Measurements from ENCODE around the gene CHGA. TPM values are rescaled to one million over a fixed set of nuclear protein-coding genes. Genes with fewer than 3 reads are reported as not detected.

CHGA gene
- polyA plus RNA-seq, 3 donors, result not detected

- no peak overlapping the region for H2AFZ ChIP-seq (ENCODE audit: insufficient read depth, low read depth, low read length, poor library complexity, severe bottlenecking)
- H4K20me1 ChIP-seq (ENCODE audit: insufficient read depth, low read length), result peaks cover 99% of the 10 kb centered on the region
- H3K4me1 Mint-ChIP-seq, result peaks cover 10% of the 10 kb centered on the region
- peak overlapping the region in 1 of 2 donors; percentile 61 for H3K27ac ChIP-seq (ENCODE audit: low read depth in 1 of 2, low read length in 2 of 2)
- H3K4me3 Mint-ChIP-seq, result no peak overlapping the region
- WGBS (ENCODE audit: insufficient coverage), result no CpG with 5 or more reads among the region's 1 CpG
- peaks cover 0 to 2% of the 10 kb centered on the region in 2 donors for H3K4me1 ChIP-seq (ENCODE audit: control insufficient read depth in 1 of 2, insufficient read depth in 2 of 2, low read length in 2 of 2)
- peaks cover 75% of the 10 kb centered on the region for H3K79me2 ChIP-seq (ENCODE audit: insufficient read depth, low read length)
- peaks cover 0 to 1% (median 1%) of the 10 kb centered on the region in 3 donors for H3K27me3 Mint-ChIP-seq (ENCODE audit: low read depth in 3 of 3)
- H3K4me3 ChIP-seq (replicated peaks in 1 of 3; ENCODE audit: low read depth in 2 of 3, low read length in 3 of 3), result no peak overlapping the region
- peak overlapping the region in 3 of 7 donors; percentile 1 to 55 (median 34) for H3K27ac Mint-ChIP-seq
- peaks cover 0 to 6% (median 3%) of the 10 kb centered on the region in 7 donors for H3K9me3 Mint-ChIP-seq
- peaks cover 30 to 39% of the 10 kb centered on the region in 2 donors for H3K36me3 ChIP-seq (replicated peaks in 1 of 2; ENCODE audit: control insufficient read depth in 1 of 2, insufficient read depth in 2 of 2, low read length in 2 of 2)
- DNase-seq, result no peak
- intact Hi-C loops (cut with micrococcal nuclease), result no loop called here
- TF ChIP-seq, protein P1, sequence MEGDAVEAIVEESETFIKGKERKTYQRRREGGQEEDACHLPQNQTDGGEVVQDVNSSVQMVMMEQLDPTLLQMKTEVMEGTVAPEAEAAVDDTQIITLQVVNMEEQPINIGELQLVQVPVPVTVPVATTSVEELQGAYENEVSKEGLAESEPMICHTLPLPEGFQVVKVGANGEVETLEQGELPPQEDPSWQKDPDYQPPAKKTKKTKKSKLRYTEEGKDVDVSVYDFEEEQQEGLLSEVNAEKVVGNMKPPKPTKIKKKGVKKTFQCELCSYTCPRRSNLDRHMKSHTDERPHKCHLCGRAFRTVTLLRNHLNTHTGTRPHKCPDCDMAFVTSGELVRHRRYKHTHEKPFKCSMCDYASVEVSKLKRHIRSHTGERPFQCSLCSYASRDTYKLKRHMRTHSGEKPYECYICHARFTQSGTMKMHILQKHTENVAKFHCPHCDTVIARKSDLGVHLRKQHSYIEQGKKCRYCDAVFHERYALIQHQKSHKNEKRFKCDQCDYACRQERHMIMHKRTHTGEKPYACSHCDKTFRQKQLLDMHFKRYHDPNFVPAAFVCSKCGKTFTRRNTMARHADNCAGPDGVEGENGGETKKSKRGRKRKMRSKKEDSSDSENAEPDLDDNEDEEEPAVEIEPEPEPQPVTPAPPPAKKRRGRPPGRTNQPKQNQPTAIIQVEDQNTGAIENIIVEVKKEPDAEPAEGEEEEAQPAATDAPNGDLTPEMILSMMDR (IDR thresholded peaks at IDR 0.05), result no peak
- H3K9me3 ChIP-seq (replicated peaks in 1 of 2; ENCODE audit: control insufficient read depth in 1 of 2, insufficient read depth in 1 of 2, low read length in 2 of 2), result no peaks in the 10 kb centered on the region
- no peaks in the 10 kb centered on the region for H3K27me3 ChIP-seq (ENCODE audit: control insufficient read depth in 2 of 2, insufficient read depth in 2 of 2, low read length in 2 of 2)
- no peak overlapping the region for H3K4me2 ChIP-seq (replicated peaks; ENCODE audit: extremely low read depth, low read length, poor library complexity, severe bottlenecking)
- H3K36me3 Mint-ChIP-seq, result peaks cover 40 to 59% of the 10 kb centered on the region in 2 donors
- H3K9ac ChIP-seq (ENCODE audit: insufficient read depth, low read length, poor library complexity, severe bottlenecking), result no peak overlapping the region
Measured at GRCh38 chr14:92965281-92965680, 42.3 kb downstream of the CHGA start.

DNA sequence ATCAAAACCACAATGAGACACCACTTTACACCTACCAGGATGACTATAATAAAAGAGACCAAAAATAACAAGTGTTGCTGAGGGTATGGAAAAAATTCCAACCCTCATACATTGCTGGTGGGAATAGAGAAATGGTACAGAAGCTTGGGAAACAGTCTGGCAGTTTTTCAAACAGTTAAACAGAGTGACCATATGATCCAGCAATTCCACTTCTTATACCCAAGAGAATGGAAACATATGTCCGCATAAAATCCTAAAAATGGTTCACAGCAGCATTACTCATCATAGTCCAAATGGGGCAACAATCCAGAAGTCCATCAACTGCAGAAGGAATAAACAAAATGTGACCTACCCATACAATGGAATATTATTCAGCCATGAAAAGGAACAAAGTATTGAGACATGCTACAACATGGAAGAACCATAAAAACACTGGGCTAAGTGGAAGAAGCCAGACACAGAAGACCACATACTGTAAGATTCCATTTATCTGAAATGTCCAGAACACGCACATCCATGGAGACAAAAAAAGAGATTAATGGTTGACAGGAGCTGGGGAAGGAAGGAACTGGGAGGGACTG lies 44.5 kb downstream of the CHGA start:
- intact Hi-C loops (cut with micrococcal nuclease), result no loop called here
- peaks cover 26 to 50% of the 10 kb centered on the region in 2 donors for H3K36me3 Mint-ChIP-seq
- TF ChIP-seq, protein P1 (IDR thresholded peaks at IDR 0.05), result no peak
- H2AFZ ChIP-seq (ENCODE audit: insufficient read depth, low read depth, low read length, poor library complexity, severe bottlenecking), result no peak overlapping the region
- peaks cover 0 to 6% (median 3%) of the 10 kb centered on the region in 7 donors for H3K9me3 Mint-ChIP-seq
- H4K20me1 ChIP-seq (ENCODE audit: insufficient read depth, low read length), result peaks cover 100% of the 10 kb centered on the region
- H3K9me3 ChIP-seq (replicated peaks in 1 of 2; ENCODE audit: control insufficient read depth in 1 of 2, insufficient read depth in 1 of 2, low read length in 2 of 2), result no peaks in the 10 kb centered on the region
- H3K27me3 ChIP-seq (ENCODE audit: control insufficient read depth in 2 of 2, insufficient read depth in 2 of 2, low read length in 2 of 2), result no peaks in the 10 kb centered on the region
- no peak overlapping the region for H3K27ac Mint-ChIP-seq
- peaks cover 8 to 32% of the 10 kb centered on the region in 2 donors for H3K36me3 ChIP-seq (replicated peaks in 1 of 2; ENCODE audit: control insufficient read depth in 1 of 2, insufficient read depth in 2 of 2, low read length in 2 of 2)
- peaks cover 0 to 1% (median 0%) of the 10 kb centered on the region in 3 donors for H3K27me3 Mint-ChIP-seq (ENCODE audit: low read depth in 3 of 3)
- peaks cover 0 to 2% of the 10 kb centered on the region in 2 donors for H3K4me1 ChIP-seq (ENCODE audit: control insufficient read depth in 1 of 2, insufficient read depth in 2 of 2, low read length in 2 of 2)
- H3K4me2 ChIP-seq (replicated peaks; ENCODE audit: extremely low read depth, low read length, poor library complexity, severe bottlenecking), result no peak overlapping the region
- no peak overlapping the region for H3K4me3 Mint-ChIP-seq
- peaks cover 12% of the 10 kb centered on the region for H3K4me1 Mint-ChIP-seq
- H3K27ac ChIP-seq (ENCODE audit: low read depth in 1 of 2, low read length in 2 of 2), result no peak overlapping the region
- WGBS (ENCODE audit: insufficient coverage), result 100% methylated on average over 1 of the region's 2 CpGs
- no peak for DNase-seq
- H3K79me2 ChIP-seq (ENCODE audit: insufficient read depth, low read length), result peaks cover 90% of the 10 kb centered on the region
- H3K4me3 ChIP-seq (replicated peaks in 1 of 3; ENCODE audit: low read depth in 2 of 3, low read length in 3 of 3), result no peak overlapping the region
- H3K9ac ChIP-seq (ENCODE audit: insufficient read depth, low read length, poor library complexity, severe bottlenecking), result no peak overlapping the region
